Type B pancreatic cell (in vitro differentiated cells): ENCODE results near the gene ATPAF2. TPM values are rescaled to one million over a fixed set of nuclear protein-coding genes. Genes with fewer than 3 reads are reported as not detected.

Source experiments
- DNase-seq: peaks from one replicate; pipeline ENCODE4 v3.0.0; 2021; ENCODE audit warnings: mixed read lengths; ENCODE audit not compliant: unreplicated experiment; ENCODE audit errors: extremely low spot score
- H3K27ac Mint-ChIP-seq: 2 replicates; pipeline ENCODE4 v1.8.0; 2021; ENCODE audit warnings: mild to moderate bottlenecking, mixed read lengths
- H3K27me3 Mint-ChIP-seq: 2 replicates; pipeline ENCODE4 v1.8.0; 2021; ENCODE audit warnings: mixed read lengths
- H3K36me3 Mint-ChIP-seq: 2 replicates; pipeline ENCODE4 v1.8.0; 2021; ENCODE audit warnings: mixed read lengths
- H3K4me1 Mint-ChIP-seq: one replicate; pipeline ENCODE4 v1.8.0; 2021; ENCODE audit warnings: mixed read lengths; ENCODE audit not compliant: unreplicated experiment
- H3K4me3 Mint-ChIP-seq: 2 replicates; pipeline ENCODE4 v1.8.0; 2021; ENCODE audit warnings: mild to moderate bottlenecking, mixed read lengths
- H3K9me3 Mint-ChIP-seq: 2 replicates; pipeline ENCODE4 v1.8.0; 2021; ENCODE audit warnings: mixed read lengths
- total RNA-seq: library from RNA; stranded (reverse); gene quantifications from 2 replicates; pipeline ENCODE4 v1.2.1, GENCODE V29; 2021; ENCODE audit warnings: low replicate concordance
- TF ChIP-seq, protein P1 (sequence below): fragments of 200-600 bp; sonication (generic); conservative IDR thresholded peaks from 2 replicates; pipeline ENCODE4 v1.5.0; 2021; ENCODE audit warnings: antibody characterized with exemption, mild to moderate bottlenecking

The ATPAF2 gene
- total RNA-seq, 1 donor from 2014 or later = 28.9 TPM

GRCh38 chr17:17978481-17979424 is 60.2 kb downstream of the ATPAF2 start:
- H3K4me1 Mint-ChIP-seq = peaks cover 4% of the 10 kb centered on the region
- no peaks in the 10 kb centered on the region for H3K9me3 Mint-ChIP-seq
- TF ChIP-seq, protein P1, sequence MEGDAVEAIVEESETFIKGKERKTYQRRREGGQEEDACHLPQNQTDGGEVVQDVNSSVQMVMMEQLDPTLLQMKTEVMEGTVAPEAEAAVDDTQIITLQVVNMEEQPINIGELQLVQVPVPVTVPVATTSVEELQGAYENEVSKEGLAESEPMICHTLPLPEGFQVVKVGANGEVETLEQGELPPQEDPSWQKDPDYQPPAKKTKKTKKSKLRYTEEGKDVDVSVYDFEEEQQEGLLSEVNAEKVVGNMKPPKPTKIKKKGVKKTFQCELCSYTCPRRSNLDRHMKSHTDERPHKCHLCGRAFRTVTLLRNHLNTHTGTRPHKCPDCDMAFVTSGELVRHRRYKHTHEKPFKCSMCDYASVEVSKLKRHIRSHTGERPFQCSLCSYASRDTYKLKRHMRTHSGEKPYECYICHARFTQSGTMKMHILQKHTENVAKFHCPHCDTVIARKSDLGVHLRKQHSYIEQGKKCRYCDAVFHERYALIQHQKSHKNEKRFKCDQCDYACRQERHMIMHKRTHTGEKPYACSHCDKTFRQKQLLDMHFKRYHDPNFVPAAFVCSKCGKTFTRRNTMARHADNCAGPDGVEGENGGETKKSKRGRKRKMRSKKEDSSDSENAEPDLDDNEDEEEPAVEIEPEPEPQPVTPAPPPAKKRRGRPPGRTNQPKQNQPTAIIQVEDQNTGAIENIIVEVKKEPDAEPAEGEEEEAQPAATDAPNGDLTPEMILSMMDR = no peak
- H3K4me3 Mint-ChIP-seq = no peak overlapping the region
- no peaks in the 10 kb centered on the region for H3K27me3 Mint-ChIP-seq
- H3K27ac Mint-ChIP-seq = peak overlapping the region; percentile 49
- H3K36me3 Mint-ChIP-seq = no peaks in the 10 kb centered on the region
- no peak for DNase-seq

DNA sequence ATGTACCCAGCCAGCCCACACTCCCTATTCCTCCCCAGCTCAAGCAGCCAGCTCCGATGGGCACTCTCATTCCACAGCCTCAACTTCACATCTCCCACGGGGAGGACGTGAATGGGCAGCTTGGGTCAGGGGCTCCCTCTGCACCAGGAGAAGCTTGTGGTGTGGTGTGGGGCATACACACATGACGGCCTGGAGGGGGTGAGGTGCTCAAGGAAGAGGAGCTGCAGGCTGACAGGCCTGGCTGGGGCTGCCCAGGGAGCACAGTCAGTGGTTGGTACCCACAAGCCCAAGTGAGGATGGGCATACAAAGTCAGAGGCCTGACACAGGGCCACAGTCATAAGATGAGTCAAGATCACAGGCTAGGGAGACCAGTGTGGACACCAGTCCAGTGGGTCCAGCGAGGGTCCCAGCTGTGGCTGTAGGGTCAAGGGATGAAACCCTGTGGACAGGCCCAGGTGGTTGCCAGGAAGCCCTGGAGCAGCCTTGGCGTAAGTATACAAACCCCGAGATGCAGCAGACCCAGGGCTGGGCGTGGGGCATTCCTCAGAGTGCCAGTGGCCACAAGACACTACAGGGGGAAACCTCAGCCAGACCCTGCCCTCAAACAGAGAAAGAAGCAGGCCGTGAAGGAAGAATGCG is 61.9 kb downstream of the ATPAF2 start:
- no peak overlapping the region for H3K4me3 Mint-ChIP-seq
- no peaks in the 10 kb centered on the region for H3K4me1 Mint-ChIP-seq
- TF ChIP-seq, protein P1 = no peak
- no peaks in the 10 kb centered on the region for H3K27me3 Mint-ChIP-seq
- H3K27ac Mint-ChIP-seq = no peak overlapping the region
- no peak for DNase-seq
- no peaks in the 10 kb centered on the region for H3K9me3 Mint-ChIP-seq
- no peaks in the 10 kb centered on the region for H3K36me3 Mint-ChIP-seq

DNA sequence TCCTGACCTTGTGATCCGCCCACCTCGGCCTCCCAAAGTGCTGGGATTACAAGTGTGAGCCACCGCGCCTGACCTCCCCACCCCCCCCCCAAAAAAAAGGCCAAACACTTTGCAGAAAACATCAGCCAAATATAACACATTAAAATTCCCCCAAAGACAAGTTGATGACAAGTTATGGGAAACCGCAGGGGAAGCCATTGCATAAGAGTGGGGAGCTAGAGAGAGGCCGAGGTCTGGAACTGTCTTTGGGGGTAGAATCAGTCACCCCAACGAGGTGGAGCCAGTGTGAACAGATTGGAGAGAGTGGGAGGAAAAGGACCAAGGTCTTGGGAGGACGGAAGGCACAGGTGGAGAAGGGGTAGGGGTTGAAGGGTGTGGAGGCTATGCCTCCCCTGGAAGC is 63.5 kb downstream of the ATPAF2 start:
- Mint-ChIP-seq H3K27me3 (no peaks in the 10 kb centered on the region), H3K9me3 (no peaks in the 10 kb centered on the region), H3K4me1 (peaks cover 10% of the 10 kb centered on the region), H3K4me3 (no peak overlapping the region), H3K36me3 (no peaks in the 10 kb centered on the region), H3K27ac (no peak overlapping the region)
- TF ChIP-seq, protein P1 = no peak
- DNase-seq = no peak

- peak overlapping the region; percentile 96 for H3K27ac Mint-ChIP-seq
- peaks cover 19% of the 10 kb centered on the region for H3K4me1 Mint-ChIP-seq
Measured at GRCh38 chr17:17972952-17973254, 66.1 kb downstream of the ATPAF2 start.

GRCh38 chr17:17972126-17972951 is 66.6 kb downstream of the ATPAF2 start, which contains the start of the genes DRC3 and TOM1L2:
Gene DRC3 (plus strand): TSS chr17:17972862. CDS start chr17:17977599, 4,737 bp downstream.
Gene TOM1L2 (minus strand): TSS chr17:17972400. CDS start chr17:17972313, 87 bp downstream.
- H3K4me1 Mint-ChIP-seq = peaks cover 19% of the 10 kb centered on the region
- peak; percentile 100 for DNase-seq
- peak within 1 kb of the TSS; percentile 96 for H3K27ac Mint-ChIP-seq
- TF ChIP-seq, protein P1 = peak; percentile 41
- peak within 1 kb of the TSS; percentile 96 for H3K4me3 Mint-ChIP-seq
- H3K9me3 Mint-ChIP-seq = no peaks in the 10 kb centered on the region
- H3K27me3 Mint-ChIP-seq = no peaks in the 10 kb centered on the region
- no peaks in the 10 kb centered on the region for H3K36me3 Mint-ChIP-seq

More at GRCh38 chr17:17972952-17973254, 66.1 kb downstream of the ATPAF2 start:
- DNase-seq = no peak
- Mint-ChIP-seq H3K4me3 (peak overlapping the region; percentile 96), H3K27me3 (no peaks in the 10 kb centered on the region), H3K9me3 (no peaks in the 10 kb centered on the region), H3K36me3 (no peaks in the 10 kb centered on the region)
- TF ChIP-seq, protein P1 = no peak
